ENCODE results near the gene ANXA7.

Gene ANXA7

DNA sequence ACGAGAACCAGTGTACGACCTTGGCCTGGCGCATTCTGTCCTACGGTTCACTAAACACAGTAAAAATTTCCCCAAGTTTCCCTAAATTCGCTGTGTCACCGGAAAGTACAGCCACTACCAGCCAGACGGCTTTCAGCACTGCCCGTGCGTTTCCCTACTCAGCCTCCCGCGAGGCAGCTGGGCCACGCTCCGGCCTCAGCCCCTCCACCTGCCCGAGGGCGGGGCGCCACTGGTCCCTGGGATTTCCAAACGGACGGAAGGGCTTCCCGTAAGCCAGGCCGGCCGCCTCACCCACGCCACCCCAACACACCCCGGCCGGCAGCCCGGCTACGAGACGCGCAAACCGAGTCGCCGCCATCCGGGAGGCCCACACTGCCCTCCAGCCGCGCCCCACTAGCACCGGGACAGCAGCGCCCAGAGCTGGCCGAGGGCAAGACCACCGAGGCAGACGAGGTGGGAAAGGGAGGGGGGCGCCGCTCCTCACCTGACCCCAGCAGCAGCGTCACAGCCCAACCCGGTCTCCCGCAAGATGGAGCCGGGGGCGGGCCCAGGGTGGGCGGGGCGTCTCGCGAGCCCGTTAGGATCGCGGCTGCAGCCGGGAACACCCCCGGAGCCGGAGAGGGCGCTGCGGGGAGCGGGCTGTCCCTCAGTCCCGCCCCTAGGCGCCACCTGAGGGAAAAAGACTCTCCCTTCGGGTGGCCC lies at the start of gene ANXA7:
Gene ANXA7 (minus strand): TSS at position 531 of the 702 bp plus-strand sequence. CDS start 13,202 bp downstream, outside the sequence.
- peak; percentile 92 to 95 for DNase-seq (ENCODE audit: low read depth in 2 of 2)

DNA sequence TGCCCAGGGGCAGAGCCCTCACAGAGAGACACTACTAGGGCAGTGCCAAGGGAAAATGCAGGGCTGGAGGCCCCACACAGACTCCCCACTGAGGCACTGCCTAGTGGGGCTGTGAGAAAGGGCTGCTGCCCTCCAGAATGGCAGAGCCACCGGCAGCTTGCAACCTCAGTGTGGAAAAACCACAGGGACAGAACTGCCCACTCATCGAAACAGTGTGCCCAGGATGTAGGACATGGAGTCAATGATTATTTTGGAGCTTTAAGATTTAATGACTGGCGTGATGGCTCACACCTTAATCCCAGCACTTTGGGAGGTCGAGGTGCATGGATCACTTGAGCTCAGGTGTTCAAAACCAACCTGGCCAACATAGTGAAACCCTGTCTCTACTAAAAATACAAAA lies 47.0 kb upstream of the ANXA7 start:
- no peak for DNase-seq (ENCODE audit: low read depth in 2 of 2)

DNA sequence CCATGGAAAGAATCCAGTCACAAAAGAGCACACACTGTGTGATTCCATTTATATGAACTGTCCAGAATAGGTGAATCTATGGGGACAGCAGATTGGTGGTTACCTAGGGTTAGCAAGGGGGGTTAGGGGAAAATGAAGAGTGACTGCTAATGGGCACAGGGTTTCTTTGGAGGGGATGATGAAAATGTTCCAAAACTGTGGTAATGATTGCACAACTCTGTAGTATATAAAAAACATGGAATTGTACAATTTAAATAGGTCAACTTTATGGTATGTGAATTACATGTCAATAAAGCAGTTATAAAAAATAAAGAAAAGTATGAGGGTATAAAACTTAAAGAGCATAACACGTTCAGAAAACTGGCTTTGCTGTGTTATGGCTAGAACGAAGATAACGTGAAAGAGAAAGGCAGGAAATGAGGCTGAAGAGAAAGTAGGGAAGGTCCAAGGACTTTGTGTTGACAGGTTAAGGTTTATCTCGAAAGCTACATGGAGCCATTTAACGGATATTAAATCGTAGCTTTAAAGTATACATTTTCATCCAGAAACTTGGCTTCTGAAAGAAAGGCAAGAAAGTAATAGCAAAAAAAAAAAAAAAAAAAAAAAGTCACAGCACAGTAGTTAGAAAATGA lies 45.9 kb upstream of the ANXA7 start:
- no peak for DNase-seq (ENCODE audit: low read depth in 2 of 2)

DNA sequence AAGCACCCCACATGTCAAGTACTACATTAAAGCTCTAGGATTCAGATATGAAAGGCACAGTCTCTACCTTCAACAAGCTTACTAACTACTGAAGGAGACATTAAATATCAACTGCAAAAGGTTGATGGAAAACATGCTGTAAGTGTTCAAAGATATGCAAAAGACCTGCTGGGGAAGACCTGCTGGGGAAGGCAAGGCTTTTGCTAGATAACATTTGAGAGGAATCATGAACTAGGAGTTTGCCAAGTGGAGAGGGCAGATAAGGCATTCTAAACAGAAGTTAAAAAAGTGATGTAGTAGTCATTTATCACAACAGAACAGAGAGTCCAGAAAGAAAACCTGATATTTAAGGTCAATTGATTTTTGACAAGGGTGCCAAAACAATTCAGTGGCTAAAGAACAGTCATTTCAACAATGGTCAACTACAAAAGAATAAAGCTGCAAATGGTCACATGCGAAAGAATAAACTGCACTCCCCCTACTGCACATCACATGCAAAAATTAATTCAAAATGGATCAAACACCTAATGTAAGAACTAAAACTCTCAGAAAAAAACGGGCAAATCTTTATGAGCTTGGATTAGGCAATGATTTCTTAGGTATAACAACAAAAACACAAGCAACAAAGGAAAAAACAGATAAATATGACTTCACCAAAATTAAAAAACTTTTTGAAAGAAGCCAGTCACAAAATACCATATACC lies 42.5 kb upstream of the ANXA7 start:
- DNase-seq (ENCODE audit: low read depth in 2 of 2), result no peak

DNA sequence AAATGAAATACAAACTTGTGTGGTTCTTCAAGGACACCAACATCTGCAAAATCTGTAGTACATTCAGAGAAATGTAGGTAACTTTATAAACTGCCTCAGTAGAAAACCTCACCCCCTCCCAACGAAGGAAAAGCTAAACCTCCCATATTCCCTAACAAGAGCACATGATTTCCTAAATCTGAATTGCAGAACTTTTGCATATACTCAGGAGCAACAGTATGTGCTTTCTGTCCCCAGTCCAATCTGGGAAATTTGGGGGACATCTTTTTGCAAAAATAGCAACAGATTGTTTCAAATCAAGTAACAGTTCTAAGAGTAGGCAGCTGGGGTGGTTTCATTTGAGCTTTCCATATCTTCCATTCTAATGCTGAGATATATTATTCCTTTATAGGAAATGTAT lies 35.3 kb upstream of the ANXA7 start:
- DNase-seq (ENCODE audit: low read depth in 2 of 2), result no peak

DNA sequence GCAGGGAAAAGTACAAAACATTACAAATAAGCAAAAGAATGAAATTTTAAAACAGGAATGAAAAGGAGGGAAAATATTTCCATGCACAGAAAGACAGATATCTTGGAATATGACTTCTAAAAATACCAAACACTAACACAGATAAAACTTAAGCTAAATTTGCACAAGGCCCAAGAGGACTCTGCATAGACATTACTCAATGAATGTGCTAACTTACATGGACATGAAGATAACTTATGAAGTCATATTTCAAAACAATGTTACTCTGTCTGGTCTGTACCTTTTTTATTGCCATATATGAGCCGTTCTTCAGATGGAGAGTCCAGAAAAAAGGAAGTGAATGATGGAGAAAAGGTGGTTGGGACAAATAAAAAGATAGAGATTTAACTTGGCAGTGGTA lies 34.5 kb upstream of the ANXA7 start:
- DNase-seq (ENCODE audit: low read depth in 2 of 2), result no peak

DNA sequence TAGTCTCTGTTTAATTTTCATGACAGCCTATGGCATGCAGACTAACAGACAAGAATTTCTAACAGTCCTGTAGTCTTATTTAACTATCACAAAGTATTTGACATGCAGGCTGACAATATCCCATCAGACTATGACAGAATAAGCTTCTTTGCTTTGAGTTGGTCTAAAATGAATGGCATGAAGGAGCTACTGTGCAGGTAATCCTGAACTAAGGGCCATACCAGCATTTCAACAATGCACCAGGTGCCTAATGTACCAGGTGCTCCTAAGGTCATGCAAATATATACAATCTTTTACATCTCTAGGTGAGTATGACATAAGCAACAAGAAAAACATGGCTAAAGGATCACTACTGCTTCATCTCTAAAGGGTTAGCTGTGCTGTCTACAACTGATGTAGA lies 33.1 kb upstream of the ANXA7 start:
- no peak for DNase-seq (ENCODE audit: low read depth in 2 of 2)

DNA sequence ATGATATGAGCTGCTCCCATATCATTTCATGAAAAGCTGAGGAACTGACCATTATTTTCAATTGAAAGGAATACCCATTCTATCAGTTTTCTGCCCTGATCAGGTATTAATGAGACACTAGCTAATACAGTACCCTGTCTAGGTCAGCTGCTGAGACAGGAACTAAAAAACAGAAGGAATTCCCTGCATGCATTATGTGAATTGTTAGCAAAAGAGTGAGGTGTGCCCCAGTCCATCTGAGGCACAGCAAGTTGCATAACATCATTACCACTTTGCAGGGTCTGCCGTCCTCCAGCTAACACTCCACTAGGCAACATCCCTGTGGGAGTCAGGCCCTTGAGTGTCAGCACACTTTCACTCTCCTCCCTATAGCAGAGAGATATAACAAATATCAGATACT lies 30.6 kb upstream of the ANXA7 start:
- DNase-seq (ENCODE audit: low read depth in 2 of 2), result no peak

DNA sequence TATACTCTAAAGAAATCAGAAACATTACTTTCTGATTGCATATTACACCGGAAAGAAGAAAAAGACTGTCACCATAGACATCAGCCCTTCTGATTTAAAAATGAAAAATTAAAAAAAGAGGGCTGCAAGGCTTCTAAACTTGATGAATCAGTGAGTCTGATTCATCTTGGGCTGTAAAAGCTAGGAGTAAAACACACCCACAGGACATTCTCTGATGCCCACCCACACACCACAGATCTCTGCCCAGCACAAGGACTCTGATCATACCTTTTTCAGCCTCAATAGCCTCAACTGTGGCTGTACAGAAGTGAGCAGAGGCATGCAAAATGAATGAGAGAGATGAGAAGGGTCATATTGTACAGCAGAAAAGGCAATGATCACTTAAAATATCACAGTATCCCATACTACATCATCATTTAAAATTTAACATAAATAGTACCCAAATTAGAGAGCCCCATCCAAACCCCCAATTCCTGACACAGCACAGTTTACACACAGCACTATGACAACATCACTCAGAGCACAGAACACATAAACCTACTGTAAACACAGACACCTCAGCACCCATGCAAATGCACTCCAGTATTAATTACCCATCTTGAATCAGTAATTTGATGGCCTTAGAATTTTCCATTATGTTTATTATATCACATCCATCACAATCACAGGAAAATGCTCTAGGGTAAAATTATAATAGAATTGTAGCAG lies 25.9 kb upstream of the ANXA7 start:
- no peak for DNase-seq (ENCODE audit: low read depth in 2 of 2)

DNA sequence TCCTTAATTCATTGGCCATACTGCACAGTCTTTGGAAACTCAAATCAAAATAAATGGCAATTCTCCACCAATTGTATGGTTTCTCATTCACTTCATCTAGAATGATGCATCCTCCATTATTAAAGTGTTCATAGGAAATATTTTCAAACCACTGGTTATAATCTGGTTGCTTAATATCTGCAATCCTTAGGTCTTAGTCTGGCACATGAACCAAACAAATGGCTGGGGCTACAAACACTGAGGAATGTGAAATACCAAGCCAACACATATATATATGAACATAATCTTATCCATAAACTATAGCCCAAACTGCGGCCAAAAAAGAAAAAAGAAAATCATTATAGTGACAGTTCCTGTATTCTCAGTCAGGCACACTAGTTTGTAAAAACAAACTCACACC lies 25.2 kb upstream of the ANXA7 start:
- no peak for DNase-seq (ENCODE audit: low read depth in 2 of 2)

DNA sequence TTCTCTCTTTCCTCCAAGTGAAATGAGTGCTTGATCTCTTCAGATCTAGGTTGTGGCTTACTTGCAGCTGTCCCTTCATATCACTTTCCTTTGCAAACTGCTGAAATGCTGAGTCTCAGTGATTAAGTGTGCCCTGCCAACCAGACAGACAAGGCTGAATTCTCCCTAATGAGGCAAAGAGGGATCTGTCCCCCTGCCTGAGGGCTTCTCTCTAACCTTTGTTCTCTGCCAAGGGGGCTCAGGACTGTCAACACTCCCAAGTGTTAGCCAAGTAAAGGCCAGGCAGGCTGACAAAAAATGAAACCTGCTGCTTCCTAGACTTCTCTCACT lies 19.6 kb upstream of the ANXA7 start, which contains the start of gene MSS51:
Gene MSS51 (minus strand): TSS at position 24 of the 330 bp plus-strand sequence. CDS start 5,277 bp downstream, outside the sequence.
- DNase-seq (ENCODE audit: low read depth in 2 of 2), result no peak

DNA sequence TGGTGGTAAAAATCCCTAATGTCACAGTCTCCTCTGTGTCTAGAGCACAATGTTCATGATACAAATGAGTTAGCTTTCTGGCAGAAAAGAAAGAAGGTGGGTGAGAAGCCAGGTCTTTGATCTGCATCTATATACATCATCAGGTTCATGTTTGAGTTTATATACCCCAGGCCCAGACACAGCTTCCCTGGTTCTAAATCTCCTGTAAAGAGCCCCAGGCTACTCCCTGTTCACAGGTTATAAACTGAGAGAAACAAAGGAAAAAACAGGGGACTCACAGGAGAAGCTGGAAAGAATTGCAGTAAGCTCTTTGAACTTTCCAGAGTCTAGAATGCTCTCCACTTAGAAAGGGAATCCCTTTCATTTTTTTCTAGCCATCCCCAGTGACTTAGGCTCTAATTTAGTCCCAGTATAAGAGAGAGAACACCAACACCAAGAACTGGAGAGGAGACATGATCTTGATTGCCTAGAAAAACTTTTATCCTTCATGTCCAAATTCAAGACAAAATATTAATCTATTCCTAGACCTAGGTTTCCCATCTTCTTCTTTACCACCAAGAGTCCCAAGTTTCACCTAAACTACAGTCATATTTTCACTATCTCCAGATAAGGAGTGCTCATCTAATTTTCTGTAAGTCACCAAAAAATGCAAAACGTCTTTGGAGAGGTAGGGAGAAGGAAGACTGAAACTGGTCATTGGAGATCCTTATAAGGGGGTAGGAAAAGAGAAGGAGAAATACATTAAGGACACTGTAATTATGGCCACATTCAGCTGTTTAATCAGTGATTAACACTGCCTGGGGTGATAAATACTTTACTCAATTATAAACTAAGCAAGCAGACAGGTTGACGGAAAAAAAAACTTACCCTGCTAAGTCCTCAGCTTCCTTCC lies 19.0 kb upstream of the ANXA7 start:
- DNase-seq (ENCODE audit: low read depth in 2 of 2), result no peak

DNA sequence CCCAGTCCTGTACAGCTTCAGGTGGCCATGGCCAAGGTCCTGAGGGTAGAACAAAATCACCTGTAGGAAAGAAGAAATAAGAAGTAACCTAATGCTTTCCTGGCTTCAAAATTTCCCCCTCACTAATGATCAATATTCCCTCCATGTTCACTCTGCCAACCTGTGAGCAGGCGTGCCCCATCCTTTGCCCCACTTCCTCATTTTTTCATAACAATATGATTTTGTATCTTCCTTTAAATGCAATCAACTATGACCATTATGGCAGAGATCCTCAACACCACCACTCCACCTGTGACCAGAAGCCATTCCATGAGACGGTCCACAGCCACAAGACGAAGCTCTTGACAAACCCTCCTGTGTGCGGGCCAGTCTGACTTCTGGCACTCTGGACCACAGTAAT lies 12.5 kb upstream of the ANXA7 start:
- no peak for DNase-seq (ENCODE audit: low read depth in 2 of 2)

DNA sequence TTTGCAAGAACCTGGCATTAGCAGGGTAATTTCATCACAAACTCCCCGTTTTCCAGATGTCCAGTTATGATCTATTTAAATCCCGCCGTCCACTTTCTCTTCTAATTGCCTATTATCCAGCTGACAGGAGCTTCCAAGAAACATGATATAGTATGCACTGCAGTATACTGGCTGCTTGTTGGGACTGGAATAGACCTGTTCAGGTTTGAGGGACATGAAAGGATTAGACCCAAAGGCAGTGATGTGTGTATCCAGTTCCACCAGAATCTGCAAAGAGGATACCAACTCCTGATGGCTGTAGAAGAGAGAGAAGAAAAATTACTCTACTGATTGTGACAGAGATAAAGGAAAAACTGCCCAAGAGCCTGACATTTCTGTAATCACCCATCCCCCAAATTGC lies 10.6 kb upstream of the ANXA7 start:
- no peak for DNase-seq (ENCODE audit: low read depth in 2 of 2)

DNA sequence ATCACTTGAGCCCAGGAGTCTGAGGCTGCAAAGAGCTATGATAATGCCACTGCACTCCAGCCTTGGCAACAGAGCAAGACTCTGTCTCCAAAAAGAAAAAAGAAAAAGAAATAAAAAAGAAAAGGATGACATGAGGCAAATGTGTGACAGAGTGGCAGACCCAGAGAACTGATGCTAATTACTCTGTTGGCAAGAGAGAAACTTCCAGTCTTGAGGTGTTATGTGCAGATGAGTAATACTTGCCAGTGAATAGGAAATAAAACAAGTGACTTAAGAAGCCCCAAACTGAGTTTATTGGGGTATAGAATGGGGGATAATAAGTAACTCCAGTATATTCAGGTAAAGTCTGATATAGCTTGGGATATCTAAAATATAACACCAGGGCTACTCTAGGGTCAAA lies 9.5 kb upstream of the ANXA7 start:
- DNase-seq (ENCODE audit: low read depth in 2 of 2), result no peak

DNA sequence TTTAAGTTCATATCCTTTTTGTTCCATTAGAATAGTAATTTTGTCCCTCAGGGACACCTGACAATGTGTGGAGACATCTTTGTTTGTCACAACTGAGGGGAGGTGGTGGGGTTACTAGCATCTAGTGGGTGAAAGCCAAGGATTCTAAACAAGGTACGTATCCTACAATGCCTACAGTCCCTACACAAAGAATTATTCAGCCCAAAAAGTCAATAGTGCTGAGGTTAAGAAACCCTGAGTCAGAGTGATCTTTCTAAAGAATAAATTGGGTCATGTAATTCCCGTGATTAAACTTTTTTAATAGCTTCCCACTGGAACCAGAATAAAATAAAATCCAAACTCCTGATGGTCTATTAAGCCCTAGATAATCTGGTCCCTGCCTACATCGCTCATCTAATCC lies 2.7 kb upstream of the ANXA7 start:
- DNase-seq (ENCODE audit: low read depth in 2 of 2), result no peak

DNA sequence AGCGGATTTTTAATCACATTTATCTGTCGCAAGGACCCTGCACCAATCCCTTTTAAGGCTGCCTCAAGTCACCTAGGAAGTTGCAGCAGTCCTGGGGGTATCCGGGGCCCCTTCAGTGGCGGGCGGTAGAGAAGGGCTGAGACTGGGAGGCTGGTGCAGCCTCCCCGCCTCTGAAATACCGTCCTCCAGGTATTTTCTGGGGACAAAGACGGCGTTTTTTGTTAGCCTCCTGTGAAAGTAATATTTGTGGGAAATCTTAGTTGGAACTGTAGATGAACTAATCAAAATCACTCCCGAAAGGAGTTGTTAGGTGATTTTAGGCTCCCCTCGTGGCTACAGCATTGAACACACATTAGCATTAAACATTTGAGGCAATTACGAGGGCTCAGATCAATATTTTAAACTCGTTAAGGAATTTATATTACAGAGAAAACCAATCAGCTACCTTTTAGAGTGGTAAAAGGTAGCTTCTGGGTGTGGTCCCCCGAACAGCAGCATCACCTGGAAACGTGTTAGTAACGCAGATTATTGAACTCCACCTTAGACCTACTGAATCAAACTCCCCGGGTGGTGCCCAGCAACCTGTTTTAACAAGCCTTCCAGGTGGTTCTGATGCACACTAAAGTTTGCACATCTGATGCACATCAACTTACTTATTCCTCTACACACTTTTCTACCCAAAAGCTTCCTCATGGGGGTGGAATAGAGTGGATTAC lies 530 bp upstream of the ANXA7 start:
- no peak for DNase-seq (ENCODE audit: low read depth in 2 of 2)

DNA sequence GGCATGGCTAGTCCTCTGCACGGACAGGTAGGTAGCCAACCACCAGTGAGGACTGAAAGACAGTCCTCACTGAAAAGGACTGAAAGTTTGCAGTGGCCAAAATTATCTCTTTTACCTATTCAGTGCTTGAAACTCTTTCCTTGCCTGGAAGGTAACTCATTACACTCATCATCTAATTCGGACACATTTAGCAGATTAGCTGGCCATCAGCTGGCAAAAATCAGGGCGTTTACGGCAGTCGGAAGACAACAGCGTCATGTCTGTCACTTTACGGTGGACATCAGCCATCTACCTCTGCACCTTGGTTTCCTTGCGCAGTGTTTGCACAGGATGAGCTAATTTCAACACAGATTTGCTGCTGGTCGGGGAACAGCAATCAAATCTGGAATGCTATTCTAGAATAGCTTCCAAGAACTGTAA lies 740 bp downstream of the ANXA7 start:
- peak in 1 of 2 donors; percentile 14 for DNase-seq (ENCODE audit: low read depth in 2 of 2)

DNA sequence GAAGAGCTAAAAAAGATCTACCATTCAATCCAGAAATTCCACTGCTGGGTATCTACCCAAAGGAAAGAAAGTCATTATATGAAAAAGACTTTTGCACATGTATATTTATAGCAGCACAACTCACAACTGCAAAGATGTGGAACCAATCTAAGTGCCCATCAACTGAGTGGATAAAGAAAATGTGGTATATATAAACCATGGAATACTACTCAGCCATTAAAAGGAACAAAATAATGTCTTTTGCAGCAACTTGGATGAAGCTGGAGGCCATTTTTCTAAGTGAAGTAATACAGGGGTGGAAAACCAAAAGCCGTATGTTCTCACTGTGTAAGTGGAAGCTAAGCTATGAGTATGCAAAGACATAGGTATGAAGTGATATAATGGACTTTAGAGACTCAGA lies 3.0 kb downstream of the ANXA7 start:
- DNase-seq (ENCODE audit: low read depth in 2 of 2), result no peak

DNA sequence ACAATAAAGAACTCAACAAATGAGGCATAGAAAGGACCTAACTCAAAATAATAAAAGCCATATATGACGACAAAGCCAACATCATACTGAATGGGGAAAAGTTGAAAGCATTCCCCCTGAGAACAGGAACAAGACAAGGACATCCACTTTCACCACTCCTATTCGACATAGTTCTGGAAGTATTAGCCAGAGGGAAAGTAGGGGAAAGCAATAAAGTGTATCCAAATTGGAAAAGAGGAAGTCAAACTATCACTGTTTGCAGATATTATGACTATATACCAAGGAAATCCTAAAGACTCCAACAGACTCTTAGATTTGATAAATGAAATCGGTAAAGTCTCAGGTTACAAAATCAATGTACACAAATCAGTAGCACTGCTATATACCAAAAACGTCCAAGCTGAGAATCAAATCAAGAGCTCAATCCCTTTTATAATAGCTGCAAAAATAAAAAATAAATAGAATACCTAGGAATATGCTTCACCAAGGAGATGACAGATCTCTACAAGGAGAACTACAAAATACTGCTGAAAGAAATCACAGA lies 4.8 kb downstream of the ANXA7 start:
- DNase-seq (ENCODE audit: low read depth in 2 of 2), result no peak

DNA sequence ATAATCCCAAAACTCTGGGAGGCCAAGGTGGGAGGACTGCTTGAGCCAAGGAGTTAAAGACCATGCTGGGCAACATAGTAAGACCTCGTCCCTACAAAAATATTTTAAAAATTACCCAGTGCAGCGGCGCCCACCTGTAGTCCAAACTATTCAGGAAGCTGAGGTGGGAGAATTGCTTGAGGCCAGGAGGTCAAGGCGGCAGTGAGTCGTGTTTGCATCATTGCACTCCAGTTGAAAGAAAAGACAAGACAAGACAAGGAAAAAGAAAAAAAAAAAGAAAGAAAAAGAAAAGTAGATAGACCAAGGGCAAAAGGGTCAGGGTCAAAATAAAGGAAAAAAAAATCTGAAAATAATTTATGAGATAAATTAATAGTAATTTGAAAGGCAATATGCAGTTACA lies 5.8 kb downstream of the ANXA7 start:
- no peak for DNase-seq (ENCODE audit: low read depth in 2 of 2)
